Common myeloid progenitor, CD34-positive (primary cell): ENCODE data around the gene TSSC4.

ENCODE experiments used
- CTCF ChIA-PET: fragments of 350-600 bp; sonication (Branson Sonifier 250); formaldehyde crosslinking; loops from one replicate; lab custom pipeline; 2021; ENCODE audit warnings: antibody characterized with exemption; lab: Charles Lee
- POLR2A ChIA-PET: fragments of 350-600 bp; sonication (Branson Sonifier 250); formaldehyde crosslinking; loops from one replicate; lab custom pipeline; 2021; ENCODE audit warnings: antibody characterized with exemption; lab: Charles Lee
- DNase-seq, 3 donors: peaks; one replicate each; pipeline versions ENCODE4 v3.0.0 to v3.0.0-alpha.2; 2013
- H3K27ac ChIP-seq, 2 experiments: 1 replicate in 1 of 2; 2 replicates in 1 of 2; pipeline ENCODE4 v1.7.0; 2013; ENCODE audit warnings: inconsistent platforms in 2 of 2, low read length in 2 of 2, mild to moderate bottlenecking in 2 of 2, low read depth in 1 of 2, moderate library complexity in 1 of 2; ENCODE audit not compliant: severe bottlenecking in 2 of 2, insufficient read depth in 1 of 2, poor library complexity in 1 of 2
- H3K27me3 ChIP-seq, 5 experiments: replicated peaks in 2 of 5; 1 replicate in 3 of 5; 2 replicates in 2 of 5; pipeline versions ENCODE4 v1.6.1 to v1.7.0; 2013; ENCODE audit warnings: low read length in 4 of 5, mild to moderate bottlenecking in 2 of 5, moderate library complexity in 2 of 5, inconsistent platforms in 1 of 5; ENCODE audit not compliant: insufficient read depth in 5 of 5, control insufficient read depth in 4 of 5
- H3K36me3 ChIP-seq, 4 experiments: 1 replicate in 2 of 4; 2 replicates in 2 of 4; pipeline versions ENCODE4 v1.6.1 to v1.7.0; 2013; ENCODE audit warnings: low read length in 3 of 4, control low read depth in 1 of 4, mild to moderate bottlenecking in 1 of 4; ENCODE audit not compliant: control insufficient read depth in 4 of 4, insufficient read depth in 4 of 4
- H3K4me1 ChIP-seq, 4 experiments: 1 replicate in 3 of 4; 2 replicates in 1 of 4; pipeline versions ENCODE4 v1.6.1 to v1.7.1; 2013; ENCODE audit warnings: low read length in 3 of 4, mild to moderate bottlenecking in 3 of 4, control low read depth in 1 of 4, inconsistent platforms in 1 of 4, moderate library complexity in 1 of 4; ENCODE audit not compliant: control insufficient read depth in 4 of 4, insufficient read depth in 4 of 4; ENCODE audit errors: control extremely low read depth in 1 of 4
- H3K4me3 ChIP-seq, 7 experiments: 1 replicate in 4 of 7; 2 replicates in 3 of 7; pipeline versions ENCODE4 v1.5.1 to v1.7.0; 2013; ENCODE audit warnings: mild to moderate bottlenecking in 7 of 7, low read length in 6 of 7, moderate library complexity in 6 of 7, inconsistent platforms in 2 of 7, low read depth in 2 of 7, control low read depth in 1 of 7; ENCODE audit not compliant: insufficient read depth in 4 of 7, control insufficient read depth in 1 of 7; ENCODE audit errors: extremely low read depth in 1 of 7
- H3K9me3 ChIP-seq, 5 experiments: 1 replicate in 4 of 5; 2 replicates in 1 of 5; pipeline versions ENCODE4 v1.6.1 to v1.7.1; 2013; ENCODE audit warnings: low read length in 4 of 5, mild to moderate bottlenecking in 2 of 5, inconsistent platforms in 1 of 5, low read depth in 1 of 5, moderate library complexity in 1 of 5; ENCODE audit not compliant: control insufficient read depth in 4 of 5, insufficient read depth in 2 of 5; ENCODE audit errors: control extremely low read depth in 1 of 5
- WGBS: methylation state at CpG from one replicate; pipeline ENCODE4 v1.1.5; 2013; ENCODE audit not compliant: insufficient coverage; 5-methylcytosine and 5-hydroxymethylcytosine counted together

The TSSC4 gene

GRCh38 chr11:2445746-2446551 is 45.4 kb downstream of the TSSC4 start:
- Histone ChIP-seq H3K36me3 (no peaks in the 10 kb centered on the region), H3K27me3 (peaks cover 0 to 34% (median 6%) of the 10 kb centered on the region in 5 experiments), H3K4me1 (peaks cover 0 to 42% (median 36%) of the 10 kb centered on the region in 4 experiments), H3K4me3 (peak overlapping the region in 3 of 7 experiments; percentile 52 to 63 (median 63)), H3K9me3 (peaks cover 0 to 5% (median 0%) of the 10 kb centered on the region in 5 experiments), H3K27ac (no peak overlapping the region)
- no peak for DNase-seq
- WGBS: 83% methylated on average over 22 of the region's 23 CpGs
- CTCF ChIA-PET: interaction anchor here (1.0 to 1.4 kb wide), 2 partner anchors 25 to 52 kb away, joined by 3 to 5 read pairs; no protein-coding TSS in a partner anchor
- POLR2A ChIA-PET: no interaction called here

- Histone ChIP-seq H3K4me1 (peaks cover 0 to 39% (median 36%) of the 10 kb centered on the region in 4 experiments), H3K4me3 (peak overlapping the region in 1 of 7 experiments; percentile 7), H3K36me3 (no peaks in the 10 kb centered on the region), H3K27ac (no peak overlapping the region), H3K9me3 (peaks cover 0 to 5% (median 0%) of the 10 kb centered on the region in 5 experiments), H3K27me3 (peaks cover 0 to 34% (median 6%) of the 10 kb centered on the region in 5 experiments)
- ChIA-PET POLR2A (no interaction called here), CTCF (interaction anchor here (1.2 to 1.4 kb wide), 2 partner anchors 51 to 84 kb away, joined by 3 read pairs; no protein-coding TSS in a partner anchor)
- peak in 2 of 3 donors; percentile 45 to 53 for DNase-seq
- WGBS: 31% methylated on average over 11 of the region's 15 CpGs
Observed at GRCh38 chr11:2446590-2447252, 46.2 kb downstream of the TSSC4 start.

- CTCF ChIA-PET: interaction anchor here (0.7 to 1.4 kb wide), 3 partner anchors 51 to 106 kb away, joined by 3 to 4 read pairs (median 3); no protein-coding TSS in a partner anchor
- Histone ChIP-seq H3K9me3 (peaks cover 0 to 5% (median 0%) of the 10 kb centered on the region in 5 experiments), H3K27me3 (peaks cover 0 to 34% (median 6%) of the 10 kb centered on the region in 5 experiments), H3K27ac (no peak overlapping the region), H3K4me1 (peaks cover 0 to 39% (median 36%) of the 10 kb centered on the region in 4 experiments), H3K4me3 (peak overlapping the region in 2 of 7 experiments; percentile 7 to 37), H3K36me3 (no peaks in the 10 kb centered on the region)
- 70% methylated on average over 7 of the region's 12 CpGs for WGBS
- POLR2A ChIA-PET: no interaction called here
- peak in 1 of 3 donors; percentile 15 for DNase-seq
Observed at GRCh38 chr11:2447253-2447950, 46.9 kb downstream of the TSSC4 start.

GRCh38 chr11:2447951-2448650 is 47.6 kb downstream of the TSSC4 start:
- WGBS: 69% methylated on average over 9 of the region's 10 CpGs
- Histone ChIP-seq H3K9me3 (peaks cover 0 to 5% (median 0%) of the 10 kb centered on the region in 5 experiments), H3K27me3 (peaks cover 0 to 28% (median 4%) of the 10 kb centered on the region in 5 experiments), H3K4me3 (no peak overlapping the region), H3K27ac (no peak overlapping the region), H3K4me1 (peaks cover 0 to 39% (median 36%) of the 10 kb centered on the region in 4 experiments), H3K36me3 (no peaks in the 10 kb centered on the region)
- no peak for DNase-seq
- CTCF ChIA-PET: interaction anchor here (0.6 to 1.6 kb wide), 4 partner anchors 11 to 912 kb away, joined by 3 to 4 read pairs (median 3); no protein-coding TSS in a partner anchor
- POLR2A ChIA-PET: no interaction called here

GRCh38 chr11:2448661-2449547 is 48.4 kb downstream of the TSSC4 start:
- CTCF ChIA-PET: interaction anchor here (0.6 to 1.6 kb wide), 3 partner anchors 11 to 911 kb away, joined by 3 read pairs; no protein-coding TSS in a partner anchor
- POLR2A ChIA-PET: no interaction called here

More at GRCh38 chr11:2448661-2449547, 48.4 kb downstream of the TSSC4 start:
- H3K27ac ChIP-seq: no peak overlapping the region
- H3K4me1 ChIP-seq: peaks cover 0 to 39% (median 33%) of the 10 kb centered on the region in 4 experiments
- H3K36me3 ChIP-seq: no peaks in the 10 kb centered on the region
- DNase-seq: no peak
- 98% methylated on average over 21 of the region's 21 CpGs for WGBS
- no peaks in the 10 kb centered on the region for H3K9me3 ChIP-seq
- H3K27me3 ChIP-seq: peaks cover 0 to 20% (median 0%) of the 10 kb centered on the region in 5 experiments
- no peak overlapping the region for H3K4me3 ChIP-seq
